Transverse colon (tissue), 4 donors: Measurements from ENCODE around the gene FZD4. TPM values are rescaled to one million over a fixed set of nuclear protein-coding genes. Genes with fewer than 3 reads are reported as not detected.

Experiments
- DNase-seq: peaks from one replicate; pipeline ENCODE4 v3.0.0-alpha.2; 2019
- H3K27ac ChIP-seq, 4 donors: fragments of 200-600 bp; sonication (generic); 2 replicates each; pipeline ENCODE4 v1.5.1; 2016 to 2018; ENCODE audit warnings: inconsistent platforms in 4 of 4
- H3K27me3 ChIP-seq: fragments of 200-600 bp; sonication (generic); 2 replicates; pipeline ENCODE4 v1.5.1; 2017; ENCODE audit warnings: inconsistent platforms
- H3K36me3 ChIP-seq, 4 donors: fragments of 200-600 bp; sonication (generic); 2 replicates each; pipeline ENCODE4 v1.5.1; 2017 to 2019; ENCODE audit warnings: inconsistent platforms in 4 of 4
- H3K4me1 ChIP-seq, 4 donors: fragments of 200-600 bp; sonication (generic); 2 replicates each; pipeline ENCODE4 v1.5.1; 2017 to 2020; ENCODE audit warnings: inconsistent platforms in 4 of 4
- H3K4me3 ChIP-seq, 4 donors: fragments of 200-600 bp; sonication (generic); 1 replicate in 1 of 4; 2 replicates in 3 of 4; pipeline versions ENCODE4 v1.5.1 to v1.6.1; 2017 to 2019; ENCODE audit warnings: inconsistent platforms in 4 of 4
- H3K9me3 ChIP-seq, 2 donors: fragments of 200-600 bp; sonication (generic); 2 replicates each; pipeline ENCODE4 v1.5.1; 2017 to 2019; ENCODE audit warnings: inconsistent platforms in 2 of 2
- CTCF ChIP-seq, 5 experiments: fragments of 200-600 bp in 3 of 5; fragments of 450-650 bp in 2 of 5; sonication (generic) in 3 of 5; IDR thresholded peaks; 1 replicate in 2 of 5; 2 replicates in 3 of 5; pipeline ENCODE4 v1.5.1; 2016 to 2017; ENCODE audit warnings: antibody characterized with exemption in 5 of 5, inconsistent platforms in 3 of 5, mild to moderate bottlenecking in 2 of 5, moderate library complexity in 1 of 5
- EP300 ChIP-seq: sonication (generic); formaldehyde crosslinking; IDR thresholded peaks from one replicate; pipeline ENCODE4 v1.6.1; 2017; ENCODE audit warnings: antibody characterized with exemption, low read depth
- POLR2A ChIP-seq: fragments of 450-650 bp; IDR thresholded peaks from one replicate; pipeline ENCODE4 v1.6.1; 2016; ENCODE audit warnings: antibody characterized with exemption, mild to moderate bottlenecking, moderate library complexity
- POLR2AphosphoS5 ChIP-seq, 3 donors: sonication (generic); formaldehyde crosslinking; IDR thresholded peaks; one replicate each; pipeline ENCODE4 v1.6.1; 2016; ENCODE audit warnings: antibody characterized with exemption in 3 of 3
- WGBS, 2 donors: methylation state at CpG; one replicate each; pipeline ENCODE4 v1.1.5; 2018; ENCODE audit warnings: low coverage in 1 of 2; 5-methylcytosine and 5-hydroxymethylcytosine counted together
- in situ Hi-C, 4 donors: fragments of 200-750 bp; cut with MboI; loops; one replicate each; pipeline versions ENCODE4 v1.15.0 to v1.15.1; 2017; ENCODE audit warnings: low sequenced_read_pairs in 3 of 4, low pct_ligation_motif_present in 1 of 4, low pct_unique_long_range_greater_than_20kb in 1 of 4
- intact Hi-C: fragments of 100-400 bp; cut with DNase I; formaldehyde crosslinking; loops from one replicate; pipeline ENCODE4 v1.15.1; 2023; ENCODE audit warnings: low total_unique reads
- total RNA-seq, 4 donors: library from RNA; depleted of rRNA; stranded (reverse); fragments of >200 nt; gene quantifications; one replicate each; pipeline ENCODE4 v1.1.0, GENCODE V29; 2016

The FZD4 gene
- total RNA-seq, 4 donors from 2014 or later: 9.1 to 27.1 (median 18.1) TPM

GRCh38 chr11:86912238-86912637, 43.0 kb downstream of the FZD4 start:
- TF ChIP-seq POLR2A (no peak), CTCF (IDR thresholded peaks at IDR 0.05) (no peak), EP300 (no peak), POLR2AphosphoS5 (IDR thresholded peaks at IDR 0.05) (no peak)
- no peaks in the 10 kb centered on the region for H3K36me3 ChIP-seq
- in situ Hi-C loops: no loop called here
- no peak for DNase-seq
- WGBS, 2 donors: 29 to 46% methylated on average over 1 of the region's 1 CpG
- H3K27ac ChIP-seq: no peak overlapping the region
- no peaks in the 10 kb centered on the region for H3K9me3 ChIP-seq
- no peaks in the 10 kb centered on the region for H3K27me3 ChIP-seq
- intact Hi-C loops: no loop called here
- peaks cover 0 to 10% (median 6%) of the 10 kb centered on the region in 4 donors for H3K4me1 ChIP-seq
- H3K4me3 ChIP-seq: no peak overlapping the region

GRCh38 chr11:86910592-86910991, 44.6 kb downstream of the FZD4 start:
- Histone ChIP-seq H3K36me3 (no peaks in the 10 kb centered on the region), H3K27ac (no peak overlapping the region), H3K27me3 (no peaks in the 10 kb centered on the region), H3K4me3 (no peak overlapping the region), H3K9me3 (no peaks in the 10 kb centered on the region), H3K4me1 (no peaks in the 10 kb centered on the region)
- 84 to 86% methylated on average over 3 of the region's 3 CpGs for WGBS, 2 donors
- TF ChIP-seq EP300 (no peak), POLR2A (no peak), CTCF (IDR thresholded peaks at IDR 0.05) (no peak), POLR2AphosphoS5 (IDR thresholded peaks at IDR 0.05) (no peak)
- in situ Hi-C loops (no loop called here), intact Hi-C loops (no loop called here)
- DNase-seq: no peak

- H3K27ac ChIP-seq: no peak overlapping the region
- TF ChIP-seq EP300 (no peak), POLR2AphosphoS5 (IDR thresholded peaks at IDR 0.05) (no peak), POLR2A (no peak), CTCF (IDR thresholded peaks at IDR 0.05) (no peak)
- no peak for DNase-seq
- no peaks in the 10 kb centered on the region for H3K27me3 ChIP-seq
- H3K9me3 ChIP-seq: no peaks in the 10 kb centered on the region
- in situ Hi-C loops: no loop called here
- WGBS, 2 donors: 90% methylated on average over 24 of the region's 24 CpGs; no CpG with 5 or more reads in 1 of the 2 donors
- H3K36me3 ChIP-seq: no peaks in the 10 kb centered on the region
- H3K4me1 ChIP-seq: no peaks in the 10 kb centered on the region
- intact Hi-C loops: loop anchor here (2.0 kb wide), 1 partner anchor 15 kb away; no protein-coding TSS in a partner anchor
- H3K4me3 ChIP-seq: no peak overlapping the region
Observed at GRCh38 chr11:86906198-86906597, 49.0 kb downstream of the FZD4 start.

GRCh38 chr11:86905252-86905651, 49.9 kb downstream of the FZD4 start:
- no peak overlapping the region for H3K4me3 ChIP-seq
- WGBS, 2 donors: 87 to 100% methylated on average over 1 to 3 of the region's 3 CpGs
- H3K9me3 ChIP-seq: no peaks in the 10 kb centered on the region
- H3K4me1 ChIP-seq: no peaks in the 10 kb centered on the region
- TF ChIP-seq EP300 (no peak), CTCF (IDR thresholded peaks at IDR 0.05) (no peak), POLR2A (no peak), POLR2AphosphoS5 (IDR thresholded peaks at IDR 0.05) (no peak)
- H3K36me3 ChIP-seq: no peaks in the 10 kb centered on the region
- in situ Hi-C loops (no loop called here), intact Hi-C loops (no loop called here)
- H3K27ac ChIP-seq: no peak overlapping the region
- H3K27me3 ChIP-seq: no peaks in the 10 kb centered on the region
- DNase-seq: no peak
